ENCODE measurements around the gene POLR2E. TPM values are rescaled to one million over a fixed set of nuclear protein-coding genes. Genes with fewer than 3 reads are reported as not detected.

Gene POLR2E
- total and polyA plus RNA-seq, 2 of the 13 experiments (the other 11 are each of a cell fraction or from before 2014, with no cell fraction given) = 140 to 272 TPM

- TF ChIP-seq HNRNPLL (IDR thresholded peaks at IDR 0.05; ENCODE audit: low read depth, low read length, poor library complexity, severe bottlenecking) (peak; percentile 8), ZNF768 (CRISPR knock-in tag; IDR thresholded peaks at IDR 0.05) (no peak), RXRB (CRISPR knock-in tag; IDR thresholded peaks at IDR 0.05; ENCODE audit: borderline replicate concordance) (peak; percentile 37; the same call in 1 of the 2 replicates), SALL2 (CRISPR knock-in tag; IDR thresholded peaks at IDR 0.05) (no peak), ZNF574 (CRISPR knock-in tag; IDR thresholded peaks at IDR 0.05) (peak; percentile 67), RBM39 (IDR thresholded peaks at IDR 0.05; ENCODE audit: low read depth, low read length, poor library complexity, severe bottlenecking) (peak; percentile 41), POLR2G (IDR thresholded peaks at IDR 0.05; ENCODE audit: low read depth, low read length) (peak; percentile 66), CEBPG (CRISPR knock-in tag; IDR thresholded peaks at IDR 0.05) (peak; percentile 61), MBD4 (IDR thresholded peaks at IDR 0.05; ENCODE audit: borderline replicate concordance, low read length) (no peak), ZNF737 (CRISPR knock-in tag; IDR thresholded peaks at IDR 0.05; ENCODE audit: borderline replicate concordance) (no peak), ZNF232 (CRISPR knock-in tag; IDR thresholded peaks at IDR 0.05; ENCODE audit: borderline replicate concordance) (0 out of 2 replicates have a peak, but pooled peaks have one; percentile 70), ATF4 (CRISPR knock-in tag; IDR thresholded peaks at IDR 0.05) (no peak), FOXJ3 (CRISPR knock-in tag; IDR thresholded peaks at IDR 0.05; ENCODE audit: borderline replicate concordance) (peak; percentile 21; the same call in 1 of the 2 replicates), SMAD3 (CRISPR knock-in tag; IDR thresholded peaks at IDR 0.05) (no peak), SNAI1 (CRISPR knock-in tag; IDR thresholded peaks at IDR 0.05; ENCODE audit: borderline replicate concordance) (no peak), ZFX (CRISPR knock-in tag; IDR thresholded peaks at IDR 0.05; ENCODE audit: low read depth) (peak; percentile 32), NR2C2 (CRISPR knock-in tag; IDR thresholded peaks at IDR 0.05; ENCODE audit: borderline replicate concordance) (no peak), ZNF687 (CRISPR knock-in tag; IDR thresholded peaks at IDR 0.05) (peak; percentile 43), ZNF230 (CRISPR knock-in tag; IDR thresholded peaks at IDR 0.05) (0 out of 2 replicates have a peak, but pooled peaks have one; percentile 49), RFXAP (CRISPR knock-in tag; IDR thresholded peaks at IDR 0.05; ENCODE audit: borderline replicate concordance) (peak; percentile 69; the same call in 1 of the 2 replicates), MED1 (CRISPR knock-in tag; IDR thresholded peaks at IDR 0.05) (peak; percentile 79)
Measured at GRCh38 chr19:1066251-1066747, 28.9 kb downstream of the POLR2E start (continued).
